ENCODE results near the gene BSG. TPM values are rescaled to one million over a fixed set of nuclear protein-coding genes. Genes with fewer than 3 reads are reported as not detected.

The BSG gene
- polyA plus RNA-seq, 1 donor from 2014 or later = 209 TPM

GRCh38 chr19:610801-611480 is 38.5 kb downstream of the BSG start:
- Histone ChIP-seq H3F3A (ENCODE audit: insufficient read depth, low read length, poor library complexity, severe bottlenecking) (no peaks in the 10 kb centered on the region), H3K79me2 (replicated peaks; ENCODE audit: insufficient read depth, low read length) (no peaks in the 10 kb centered on the region), H3K9ac (ENCODE audit: low read length) (no peak overlapping the region), H3K4me2 (ENCODE audit: low read length) (no peak overlapping the region), H3K9me2 (ENCODE audit: insufficient read depth, low read length) (no peaks in the 10 kb centered on the region), H3K4me3 (ENCODE audit: low read length) (no peak overlapping the region), H3K9me3 (ENCODE audit: low read length) (no peaks in the 10 kb centered on the region), H4K20me1 (ENCODE audit: insufficient read depth) (no peaks in the 10 kb centered on the region), H3K27me3 (ENCODE audit: insufficient read depth, low read depth, low read length) (no peaks in the 10 kb centered on the region), H3K36me3 (ENCODE audit: insufficient read depth, low read length) (no peaks in the 10 kb centered on the region), H2AFZ (ENCODE audit: low read depth, low read length) (no peak overlapping the region), H3K27ac (ENCODE audit: low read length) (no peak overlapping the region)
- TF ChIP-seq SMC3 (conservative IDR thresholded peaks at IDR 0.05; ENCODE audit: poor library complexity) (no peak), POLR2AphosphoS5 (IDR thresholded peaks at IDR 0.05) (no peak), RAD21 (conservative IDR thresholded peaks at IDR 0.05) (no peak), REST (IDR thresholded peaks at IDR 0.05; ENCODE audit: borderline replicate concordance) (no peak), MXI1 (conservative IDR thresholded peaks at IDR 0.05; ENCODE audit: poor library complexity, severe bottlenecking) (no peak), TAF1 (IDR thresholded peaks at IDR 0.05; ENCODE audit: low read depth) (no peak), EP300 (conservative IDR thresholded peaks at IDR 0.05; ENCODE audit: poor library complexity, severe bottlenecking) (no peak), EZH2 (IDR thresholded peaks at IDR 0.05; ENCODE audit: borderline replicate concordance, insufficient read depth, low read length, poor library complexity, severe bottlenecking) (no peak)
- TF ChIP-seq, protein P1, sequence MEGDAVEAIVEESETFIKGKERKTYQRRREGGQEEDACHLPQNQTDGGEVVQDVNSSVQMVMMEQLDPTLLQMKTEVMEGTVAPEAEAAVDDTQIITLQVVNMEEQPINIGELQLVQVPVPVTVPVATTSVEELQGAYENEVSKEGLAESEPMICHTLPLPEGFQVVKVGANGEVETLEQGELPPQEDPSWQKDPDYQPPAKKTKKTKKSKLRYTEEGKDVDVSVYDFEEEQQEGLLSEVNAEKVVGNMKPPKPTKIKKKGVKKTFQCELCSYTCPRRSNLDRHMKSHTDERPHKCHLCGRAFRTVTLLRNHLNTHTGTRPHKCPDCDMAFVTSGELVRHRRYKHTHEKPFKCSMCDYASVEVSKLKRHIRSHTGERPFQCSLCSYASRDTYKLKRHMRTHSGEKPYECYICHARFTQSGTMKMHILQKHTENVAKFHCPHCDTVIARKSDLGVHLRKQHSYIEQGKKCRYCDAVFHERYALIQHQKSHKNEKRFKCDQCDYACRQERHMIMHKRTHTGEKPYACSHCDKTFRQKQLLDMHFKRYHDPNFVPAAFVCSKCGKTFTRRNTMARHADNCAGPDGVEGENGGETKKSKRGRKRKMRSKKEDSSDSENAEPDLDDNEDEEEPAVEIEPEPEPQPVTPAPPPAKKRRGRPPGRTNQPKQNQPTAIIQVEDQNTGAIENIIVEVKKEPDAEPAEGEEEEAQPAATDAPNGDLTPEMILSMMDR (IDR thresholded peaks at IDR 0.05; ENCODE audit: poor library complexity, severe bottlenecking) = no peak

- Histone ChIP-seq H3K4me3 (ENCODE audit: low read length) (no peak overlapping the region), H4K20me1 (ENCODE audit: insufficient read depth) (no peaks in the 10 kb centered on the region), H3K9me3 (ENCODE audit: low read length) (no peaks in the 10 kb centered on the region), H2AFZ (ENCODE audit: low read depth, low read length) (no peak overlapping the region), H3K4me2 (ENCODE audit: low read length) (no peak overlapping the region), H3F3A (ENCODE audit: insufficient read depth, low read length, poor library complexity, severe bottlenecking) (no peaks in the 10 kb centered on the region), H3K9me2 (ENCODE audit: insufficient read depth, low read length) (no peaks in the 10 kb centered on the region), H3K79me2 (replicated peaks; ENCODE audit: insufficient read depth, low read length) (no peaks in the 10 kb centered on the region), H3K36me3 (ENCODE audit: insufficient read depth, low read length) (no peaks in the 10 kb centered on the region), H3K27me3 (ENCODE audit: insufficient read depth, low read depth, low read length) (no peaks in the 10 kb centered on the region), H3K9ac (ENCODE audit: low read length) (no peak overlapping the region), H3K27ac (ENCODE audit: low read length) (no peak overlapping the region)
- TF ChIP-seq EP300 (conservative IDR thresholded peaks at IDR 0.05; ENCODE audit: poor library complexity, severe bottlenecking) = no peak
- TF ChIP-seq POLR2AphosphoS5 (IDR thresholded peaks at IDR 0.05) = no peak
These were observed 39.1 kb downstream of the BSG start for GRCh38 chr19:611481-611868.

Measured in neural cell (in vitro differentiated cells).